NCI-H2196 treated with DMSO at 0.1 percent for 48 hours (cell line): Measurements from ENCODE around the gene SLC34A3.
"Not testable (repeated sequence)": the region's sequence is repeated elsewhere in the genome, so short reads cannot be mapped to it uniquely, and the experiment has no call there.

Experiments
- DNase-seq: peaks from one replicate; lab custom pipeline; 2025; ENCODE audit not compliant: unreplicated experiment; lab: John Stamatoyannopoulos, UW

Gene SLC34A3

GRCh38 chr9:137228968-137229896 lies 1.5 kb upstream of the SLC34A3 start:
- no peak for DNase-seq

DNA sequence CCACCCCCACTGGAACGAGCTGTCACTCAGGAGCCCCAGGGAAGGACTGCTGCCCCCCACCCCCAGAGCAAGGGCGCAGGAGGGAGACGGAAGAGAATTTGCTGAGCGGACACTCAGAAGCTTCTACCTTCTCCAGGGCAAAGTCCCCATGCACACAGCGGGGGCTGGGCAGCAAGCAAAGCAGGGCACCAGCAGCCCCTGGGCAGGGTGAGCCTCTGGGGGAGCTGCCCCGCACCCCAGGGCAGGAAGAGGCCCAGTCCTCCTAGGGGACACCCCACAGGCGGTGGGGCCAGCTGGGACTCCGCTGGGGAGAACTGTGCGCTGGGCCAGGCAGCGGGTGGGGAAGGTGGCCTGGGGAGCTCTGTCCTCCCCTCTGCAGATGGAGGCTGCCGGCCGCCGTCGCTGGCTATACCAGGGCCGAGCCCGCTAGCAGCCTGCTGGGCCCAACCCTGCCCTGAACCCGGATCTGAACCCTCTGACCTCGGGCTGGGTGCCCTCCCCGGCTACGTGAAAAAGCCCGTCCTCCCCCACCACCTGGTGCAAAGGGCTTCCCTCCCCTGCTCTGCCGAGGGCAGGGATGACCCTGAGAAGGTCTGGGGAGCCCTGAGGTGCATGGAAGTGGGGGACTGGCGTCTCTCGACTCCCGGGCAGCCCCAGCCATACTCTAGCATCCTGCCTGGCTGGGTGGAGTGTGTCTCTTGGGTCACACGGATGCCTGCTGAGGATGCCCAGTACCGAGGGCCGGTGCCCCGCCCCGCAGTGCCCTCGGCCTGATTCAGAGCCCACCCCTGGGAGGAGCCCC lies 597 bp upstream of the SLC34A3 start:
- DNase-seq: no peak

DNA sequence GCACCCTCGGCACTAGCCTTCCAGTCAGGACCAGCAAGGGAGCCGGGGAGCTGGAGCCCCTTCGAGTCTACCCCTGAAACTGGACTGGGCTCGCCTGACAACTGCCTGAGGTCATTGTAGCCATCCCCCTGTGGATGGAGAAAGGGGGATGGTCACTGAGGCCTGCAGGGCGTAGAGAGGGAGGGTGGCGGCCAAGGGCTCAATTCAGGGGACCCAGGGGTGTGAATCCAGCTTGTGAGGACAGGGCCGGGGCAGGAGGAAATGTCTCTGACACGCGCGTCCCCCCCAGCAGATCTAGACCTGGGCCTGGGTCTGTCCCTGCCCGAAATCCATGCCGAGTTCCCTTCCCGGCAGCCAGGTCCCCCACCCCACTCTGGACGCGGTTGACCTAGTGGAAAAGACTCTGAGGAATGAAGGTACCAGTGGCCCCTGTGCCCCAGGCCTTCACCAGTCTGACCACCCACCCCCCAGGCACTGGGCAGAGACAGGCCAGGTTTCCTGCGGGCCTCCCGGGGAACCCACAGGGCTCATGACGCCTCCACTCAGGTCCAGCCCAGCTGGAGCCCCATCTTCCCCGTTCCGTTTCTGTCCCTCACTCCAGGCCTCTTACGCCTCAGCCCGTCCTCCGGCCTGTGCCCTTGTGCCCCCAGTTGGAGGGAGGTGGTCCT lies 805 bp downstream of the SLC34A3 start:
- no peak for DNase-seq

DNA sequence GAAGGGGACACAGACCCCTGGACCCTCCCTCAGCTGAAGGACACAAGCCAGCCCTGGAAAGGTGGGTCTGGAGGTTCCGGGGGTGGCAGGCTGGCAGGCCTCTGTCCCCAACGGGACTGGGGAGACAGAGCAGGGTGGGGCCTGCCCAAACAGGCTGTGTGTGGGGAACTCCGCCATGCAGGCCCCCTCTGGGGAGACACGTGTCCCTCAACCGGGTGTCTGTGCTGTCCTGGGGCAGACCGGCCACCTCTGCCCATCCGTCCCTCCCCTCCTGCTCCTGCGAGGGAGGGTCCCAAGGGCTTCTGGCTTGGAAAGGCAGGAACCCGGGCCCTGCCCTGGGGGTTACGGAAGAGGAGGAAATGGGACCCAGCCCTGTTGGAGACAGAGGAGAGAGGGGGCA lies 1.4 kb downstream of the SLC34A3 start:
- DNase-seq: no peak

GRCh38 chr9:137232510-137232909 lies 1.8 kb downstream of the SLC34A3 start:
- no peak for DNase-seq

DNA sequence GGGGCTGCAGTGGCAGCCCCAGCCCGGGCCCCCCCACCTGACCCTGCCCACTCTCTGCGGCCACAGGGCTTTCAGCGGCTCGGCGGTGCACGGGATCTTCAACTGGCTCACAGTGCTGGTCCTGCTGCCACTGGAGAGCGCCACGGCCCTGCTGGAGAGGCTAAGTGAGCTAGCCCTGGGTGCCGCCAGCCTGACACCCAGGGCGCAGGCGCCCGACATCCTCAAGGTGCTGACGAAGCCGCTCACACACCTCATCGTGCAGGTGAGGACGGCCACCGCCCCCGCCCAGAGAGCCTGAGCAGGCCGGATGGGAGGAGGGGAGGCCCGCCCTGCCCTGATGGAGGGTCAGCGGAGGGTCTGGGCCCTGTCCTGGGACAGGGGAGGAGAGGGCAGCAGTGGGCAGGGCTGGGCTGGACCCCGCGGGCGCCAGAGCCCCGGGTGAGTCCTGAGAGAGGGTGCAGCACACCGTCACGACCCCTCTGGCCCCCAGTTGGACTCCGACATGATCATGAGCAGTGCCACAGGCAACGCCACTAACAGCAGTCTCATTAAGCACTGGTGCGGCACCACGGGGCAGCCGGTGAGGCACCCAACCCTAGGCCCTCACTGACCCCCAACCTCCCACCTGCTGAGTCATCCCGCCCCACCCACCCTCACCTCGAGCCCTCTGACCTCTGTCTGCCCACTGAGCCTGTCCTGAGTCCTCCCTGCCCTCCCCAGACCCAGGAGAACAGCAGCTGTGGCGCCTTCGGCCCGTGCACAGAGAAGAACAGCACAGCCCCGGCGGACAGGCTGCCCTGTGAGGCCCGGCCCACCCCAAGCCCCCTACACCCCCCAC lies 2.7 kb downstream of the SLC34A3 start:
- DNase-seq: no peak

- DNase-seq: no peak
These were observed 3.5 kb downstream of the SLC34A3 start for GRCh38 chr9:137234055-137234697.

DNA sequence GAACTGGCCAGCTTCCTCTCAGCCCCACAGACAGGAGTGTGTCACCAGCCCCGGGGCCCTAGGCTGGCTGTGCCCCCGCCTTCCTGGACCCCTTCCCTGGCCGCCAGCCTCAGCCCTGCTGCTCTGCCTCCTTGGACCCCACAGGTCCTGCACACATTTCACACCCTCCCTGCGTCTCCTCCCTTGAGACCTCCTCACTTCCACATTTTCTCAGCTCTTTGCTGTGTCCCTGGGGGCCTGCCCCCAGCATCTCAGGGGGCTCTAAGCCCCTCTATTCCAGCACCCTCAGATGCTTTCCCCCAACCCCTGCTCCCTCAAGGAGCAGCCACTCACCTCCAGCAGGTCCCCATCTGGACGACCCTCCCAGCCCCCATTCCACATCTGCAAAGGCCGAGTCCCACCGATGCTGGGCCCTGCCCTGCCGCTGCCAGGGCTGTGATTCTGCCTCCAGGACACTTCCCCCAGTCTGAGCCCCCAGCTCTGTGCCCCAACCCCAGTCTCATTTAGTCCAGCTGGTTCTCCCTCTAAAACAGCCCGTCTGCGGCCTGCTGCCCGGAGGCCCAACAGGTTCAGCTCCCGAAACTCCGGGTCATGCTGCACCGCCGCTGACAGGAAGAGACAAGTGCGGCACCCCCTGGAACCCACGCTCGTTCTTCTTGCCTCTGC lies 4.2 kb downstream of the SLC34A3 start:
- no peak for DNase-seq

GRCh38 chr9:137235424-137236237 lies 4.9 kb downstream of the SLC34A3 start:
- no peak for DNase-seq

- peak; percentile 67 for DNase-seq
These were observed 5.7 kb downstream of the SLC34A3 start for GRCh38 chr9:137236238-137236935.

DNA sequence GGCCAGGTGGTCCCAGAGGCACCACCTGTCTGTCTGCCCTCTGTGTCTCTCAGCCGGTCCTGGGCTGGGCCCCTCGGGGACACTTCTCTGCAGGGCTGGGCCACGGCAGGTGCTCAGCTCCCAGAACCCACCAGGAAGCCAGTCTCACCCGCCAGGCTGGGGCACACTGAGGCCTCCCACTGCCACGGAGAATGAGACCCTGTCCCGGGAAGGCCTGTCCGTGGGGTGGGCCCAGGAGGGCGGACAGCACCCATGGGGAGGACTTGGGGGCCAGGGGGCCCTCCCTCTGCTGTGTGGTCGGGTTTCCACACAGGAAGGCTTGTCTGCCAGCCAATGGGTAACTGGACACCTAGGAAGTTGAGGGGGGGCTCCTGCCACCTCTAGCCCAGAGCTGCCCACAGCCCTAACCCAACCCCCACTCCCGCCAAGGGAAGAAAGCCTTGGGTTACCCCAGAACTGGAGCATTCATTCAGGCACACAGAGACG lies 6.3 kb downstream of the SLC34A3 start:
- peak; percentile 63 for DNase-seq

DNA sequence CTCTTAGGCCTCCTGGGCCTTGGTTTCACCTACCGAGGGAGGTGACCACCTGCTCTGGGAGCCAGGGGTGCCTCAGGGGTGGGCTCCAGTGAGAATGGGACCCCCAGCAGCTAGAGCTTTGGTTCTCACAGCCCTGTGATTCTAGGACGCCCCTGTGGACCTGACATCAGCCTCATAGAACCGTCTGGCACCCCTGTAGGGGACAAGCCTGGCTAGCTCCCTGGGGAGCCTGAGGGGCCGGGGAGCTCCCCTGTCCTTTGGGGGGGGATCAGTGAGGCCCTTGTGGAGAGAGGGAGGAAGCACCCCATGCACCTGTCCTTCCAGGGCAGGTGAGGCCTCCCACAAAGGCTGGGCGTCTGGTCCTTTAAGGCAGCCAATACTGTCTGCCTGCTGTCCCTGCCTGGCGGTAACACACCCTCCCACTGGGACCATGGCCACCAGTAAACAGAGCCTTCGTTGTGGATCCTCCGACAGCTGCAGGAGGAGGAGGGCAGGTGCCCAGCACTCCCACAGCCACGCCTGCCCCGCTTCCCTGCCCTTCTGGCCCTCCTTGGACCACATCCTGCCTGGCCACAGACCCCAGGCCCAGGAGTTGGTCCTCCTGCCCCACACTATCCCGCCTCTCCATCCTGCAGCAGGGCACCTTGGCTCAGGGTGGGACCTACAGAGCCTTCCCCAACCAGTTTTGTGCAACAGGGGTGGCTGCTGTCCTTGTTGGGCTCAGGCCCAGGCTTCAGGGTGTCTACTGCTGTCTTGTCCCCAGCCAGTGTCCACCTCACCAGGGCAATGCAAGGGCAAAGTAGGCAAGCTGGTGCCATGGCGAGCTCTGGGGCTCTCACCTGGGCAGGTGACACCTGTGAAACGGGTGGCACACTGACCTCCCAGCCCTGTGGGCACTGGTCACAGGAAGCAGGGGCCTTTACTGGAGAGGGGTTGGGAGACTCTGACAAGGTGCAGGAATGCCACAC lies 7.3 kb downstream of the SLC34A3 start:
- peak; percentile 80 for DNase-seq

GRCh38 chr9:137239541-137240200 lies 9.0 kb downstream of the SLC34A3 start:
- not testable (repeated sequence) for DNase-seq

- DNase-seq: peak; percentile 32
These were observed 9.7 kb downstream of the SLC34A3 start for GRCh38 chr9:137240318-137240840.

DNA sequence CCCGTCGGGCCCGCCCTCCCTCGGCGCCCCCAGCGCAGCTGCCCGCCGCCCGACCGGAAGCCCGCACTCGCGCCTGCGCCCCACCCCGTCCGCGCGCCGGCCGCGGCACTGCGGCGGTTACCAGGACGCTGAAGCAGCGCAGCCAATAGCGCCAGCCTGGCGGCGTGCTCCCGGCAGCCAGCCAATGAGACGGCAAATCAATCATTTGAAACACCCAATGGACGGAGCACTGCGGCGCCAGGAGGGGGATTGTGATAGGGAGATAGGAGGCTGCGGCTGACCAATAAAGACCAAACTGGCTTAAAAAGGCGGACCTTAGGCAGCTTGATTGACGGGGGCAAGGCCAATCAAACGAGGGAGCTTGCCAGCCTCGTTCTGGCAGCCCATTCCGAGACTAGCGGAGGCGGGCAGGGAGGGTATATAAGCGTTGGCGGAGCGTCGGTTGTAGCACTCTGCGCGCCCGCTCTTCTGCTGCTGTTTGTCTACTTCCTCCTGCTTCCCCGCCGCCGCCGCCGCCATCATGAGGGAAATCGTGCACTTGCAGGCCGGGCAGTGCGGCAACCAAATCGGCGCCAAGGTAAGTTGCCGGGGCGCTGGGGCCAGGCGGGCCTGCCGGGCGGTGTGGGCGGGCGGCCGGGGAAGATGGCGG lies 10.3 kb downstream of the SLC34A3 start, which contains the start of gene TUBB4B:
TSS of gene TUBB4B (plus strand) at position 447 of the 649 bp plus-strand sequence. CDS start at position 521, 74 bp downstream.
- peak; percentile 99 for DNase-seq
